H1 (cell line): ENCODE measurements around the gene RBFOX1. TPM values are rescaled to one million over a fixed set of nuclear protein-coding genes. Genes with fewer than 3 reads are reported as not detected.

ENCODE experiments used
- CTCF ChIA-PET: fragments of 300-600 bp; sonication (Branson Sonifier 250); formaldehyde crosslinking; loops from one replicate; lab custom pipeline; 2021; ENCODE audit not compliant: partially characterized antibody; lab: Charles Lee
- POLR2A ChIA-PET: fragments of 300-600 bp; sonication (Branson Sonifier 250); formaldehyde crosslinking; loops from one replicate; lab custom pipeline; 2021; ENCODE audit warnings: inconsistent platforms; ENCODE audit not compliant: partially characterized antibody; lab: Charles Lee
- DNase-seq, 2 experiments: peaks; one replicate each; pipeline versions ENCODE4 v3.0.0 to v3.0.0-alpha.2; 2010 to 2022; ENCODE audit warnings: low spot score in 2 of 2, low read depth in 1 of 2, mixed read lengths in 1 of 2
- FAIRE-seq: peaks from 2 replicates; lab custom pipeline; 2011; peaks lifted over from hg19 to GRCh38; lab: Jason Lieb, UNC
- H2AFZ ChIP-seq: 2 replicates; pipeline ENCODE4 v1.8.1; 2012; ENCODE audit warnings: low read length, inconsistent platforms
- H2AK5ac ChIP-seq: 2 replicates; pipeline ENCODE4 v1.6.1; 2013; ENCODE audit warnings: low read depth, low read length
- H2BK120ac ChIP-seq: replicated peaks from 2 replicates; pipeline ENCODE3; 2013; ENCODE audit warnings: low read depth, low read length, inconsistent platforms
- H2BK12ac ChIP-seq: 2 replicates; pipeline ENCODE4 v1.6.1; 2013; ENCODE audit warnings: low read depth, low read length
- H2BK15ac ChIP-seq: 2 replicates; pipeline ENCODE4 v1.6.1; 2013; ENCODE audit warnings: low read length
- H2BK20ac ChIP-seq: 2 replicates; pipeline ENCODE4 v1.6.1; 2013; ENCODE audit warnings: low read length
- H2BK5ac ChIP-seq: 2 replicates; pipeline ENCODE4 v1.6.1; 2013; ENCODE audit warnings: low read depth, low read length
- H3K14ac ChIP-seq: 2 replicates; pipeline ENCODE4 v1.6.1; 2013; ENCODE audit warnings: inconsistent platforms; ENCODE audit not compliant: insufficient read length
- H3K18ac ChIP-seq: 2 replicates; pipeline ENCODE4 v1.6.1; 2013; ENCODE audit warnings: low read length; ENCODE audit errors: extremely low read depth
- H3K23ac ChIP-seq: 2 replicates; pipeline ENCODE4 v1.6.1; 2013; ENCODE audit warnings: inconsistent platforms; ENCODE audit not compliant: insufficient read length
- H3K23me2 ChIP-seq: 2 replicates; pipeline ENCODE4 v1.6.1; 2013; ENCODE audit warnings: low read depth, low read length
- H3K27ac ChIP-seq: 2 replicates; pipeline ENCODE4 v1.6.1; 2011; ENCODE audit warnings: low read depth, low read length, inconsistent platforms
- H3K27me3 ChIP-seq, 4 experiments: replicated peaks in 1 of 4; 1 replicate in 1 of 4; 2 replicates in 3 of 4; pipeline versions ENCODE4 v1.6.1 to v1.8.1; 2011 to 2013; ENCODE audit warnings: low read length in 3 of 4, mild to moderate bottlenecking in 3 of 4, inconsistent platforms in 2 of 4, mixed read lengths in 2 of 4, moderate library complexity in 1 of 4; ENCODE audit not compliant: control insufficient read depth in 3 of 4, insufficient read depth in 3 of 4; ENCODE audit errors: extremely low read depth in 1 of 4
- H3K36me3 ChIP-seq, 4 experiments: 2 replicates each; pipeline versions ENCODE4 v1.6.1 to v1.8.1; 2011 to 2013; ENCODE audit warnings: mild to moderate bottlenecking in 4 of 4, low read length in 3 of 4, moderate library complexity in 2 of 4, control low read depth in 1 of 4, inconsistent platforms in 1 of 4; ENCODE audit not compliant: insufficient read depth in 4 of 4, control insufficient read depth in 2 of 4
- H3K4ac ChIP-seq: replicated peaks from 2 replicates; pipeline ENCODE3; 2013; ENCODE audit warnings: low read length, low read depth, mixed read lengths, inconsistent platforms; ENCODE audit not compliant: insufficient read length
- H3K4me1 ChIP-seq, 4 experiments: replicated peaks in 1 of 4; 1 replicate in 1 of 4; 2 replicates in 3 of 4; pipeline versions ENCODE4 v1.6.1 to v1.8.1; 2011 to 2013; ENCODE audit warnings: low read length in 3 of 4, inconsistent platforms in 2 of 4, mixed read lengths in 1 of 4; ENCODE audit not compliant: insufficient read depth in 4 of 4, control insufficient read depth in 3 of 4
- H3K4me2 ChIP-seq, 2 experiments: 2 replicates each; pipeline versions ENCODE4 v1.6.1 to v1.8.1; 2011 to 2013; ENCODE audit warnings: low read depth in 2 of 2, low read length in 2 of 2, control low read depth in 1 of 2, inconsistent platforms in 1 of 2, mild to moderate bottlenecking in 1 of 2; ENCODE audit not compliant: insufficient read depth in 1 of 2
- H3K4me3 ChIP-seq, 4 experiments: fragments of 200-600, 300-600 bp in 1 of 4; sonication (generic), shearing (Covaris generic), sonication (Bioruptor Twin) in 1 of 4; 2 replicates each; pipeline versions ENCODE4 v1.5.1 to v1.8.1; 2011 to 2016; ENCODE audit warnings: low read length in 4 of 4, low read depth in 3 of 4, control low read depth in 2 of 4, inconsistent platforms in 2 of 4, mild to moderate bottlenecking in 2 of 4, mixed read lengths in 1 of 4, moderate library complexity in 1 of 4; ENCODE audit not compliant: insufficient read depth in 2 of 4; ENCODE audit errors: extremely low read depth in 1 of 4
- H3K56ac ChIP-seq: replicated peaks from 2 replicates; pipeline ENCODE3; 2013; ENCODE audit warnings: low read depth, mild to moderate bottlenecking, mixed read lengths, low read length, inconsistent platforms; ENCODE audit not compliant: insufficient read length
- H3K79me1 ChIP-seq: 2 replicates; pipeline ENCODE4 v1.6.1; 2013; ENCODE audit warnings: low read depth, low read length, control low read depth
- H3K79me2 ChIP-seq, 2 experiments: 2 replicates each; pipeline versions ENCODE4 v1.6.1 to v1.8.1; 2012 to 2013; ENCODE audit warnings: low read length in 2 of 2, mild to moderate bottlenecking in 2 of 2, inconsistent platforms in 1 of 2; ENCODE audit not compliant: insufficient read depth in 2 of 2, control insufficient read depth in 1 of 2
- H3K9ac ChIP-seq, 4 experiments: replicated peaks in 1 of 4; 1 replicate in 1 of 4; 2 replicates in 3 of 4; pipeline versions ENCODE4 v1.6.1 to v1.8.1; 2011 to 2013; ENCODE audit warnings: low read depth in 3 of 4, low read length in 3 of 4, control low read depth in 2 of 4, mild to moderate bottlenecking in 2 of 4, moderate library complexity in 2 of 4, inconsistent platforms in 1 of 4; ENCODE audit errors: extremely low read depth in 1 of 4
- H3K9me3 ChIP-seq, 2 experiments: 2 replicates each; pipeline versions ENCODE4 v1.6.1 to v1.8.1; 2012 to 2013; ENCODE audit warnings: mild to moderate bottlenecking in 2 of 2, moderate library complexity in 2 of 2, control low read depth in 1 of 2, inconsistent platforms in 1 of 2, low read depth in 1 of 2, low read length in 1 of 2, mixed read lengths in 1 of 2; ENCODE audit not compliant: insufficient read depth in 2 of 2
- H4K20me1 ChIP-seq, 2 experiments: replicated peaks in 1 of 2; 2 replicates each; pipeline versions ENCODE3 to v1.8.1; 2011 to 2013; ENCODE audit warnings: inconsistent platforms in 2 of 2, low read length in 2 of 2, mild to moderate bottlenecking in 1 of 2; ENCODE audit not compliant: insufficient read depth in 2 of 2, control insufficient read depth in 1 of 2
- H4K5ac ChIP-seq: 2 replicates; pipeline ENCODE4 v1.6.1; 2013; ENCODE audit warnings: low read length, low read depth, mixed read lengths, inconsistent platforms; ENCODE audit not compliant: insufficient read length
- H4K8ac ChIP-seq: 2 replicates; pipeline ENCODE4 v1.8.0; 2013; ENCODE audit warnings: mild to moderate bottlenecking, moderate library complexity, low read length, inconsistent platforms; ENCODE audit not compliant: insufficient read depth; ENCODE audit errors: extremely low read depth
- H4K91ac ChIP-seq: replicated peaks from 2 replicates; pipeline ENCODE3; 2013; ENCODE audit warnings: low read length, mixed read lengths, inconsistent platforms; ENCODE audit not compliant: insufficient read length
- BACH1 ChIP-seq: IDR thresholded peaks from 2 replicates; pipeline ENCODE4 v1.6.1; 2012; ENCODE audit warnings: low read length, improper control_type of control experiment
- CBX8 ChIP-seq: fragments of 300-800, 300-1000 bp; sonication (generic); IDR thresholded peaks from 2 replicates; pipeline ENCODE4 v1.7.1; 2016; ENCODE audit warnings: low read depth, low read length, borderline replicate concordance
- MAFK ChIP-seq: IDR thresholded peaks from 2 replicates; pipeline ENCODE4 v1.6.1; 2012; ENCODE audit warnings: low read depth, mild to moderate bottlenecking, improper control_type of control experiment, low read length
- RAD21 ChIP-seq, 2 experiments: IDR thresholded peaks in 1 of 2; conservative IDR thresholded peaks in 1 of 2; 2 replicates each; pipeline ENCODE4 v1.6.1; 2011; ENCODE audit warnings: low read depth in 2 of 2, low read length in 2 of 2, improper control_type of control experiment in 1 of 2, inconsistent platforms in 1 of 2, mild to moderate bottlenecking in 1 of 2, moderate library complexity in 1 of 2
- SIN3A ChIP-seq, 2 experiments: IDR thresholded peaks in 1 of 2; conservative IDR thresholded peaks in 1 of 2; 2 replicates each; pipeline ENCODE4 v1.6.1; 2011 to 2012; ENCODE audit warnings: low read length in 2 of 2, improper control_type of control experiment in 1 of 2, low read depth in 1 of 2, mild to moderate bottlenecking in 1 of 2
- SP2 ChIP-seq: IDR thresholded peaks from 2 replicates; pipeline ENCODE4 v1.6.1; 2012; ENCODE audit warnings: mild to moderate bottlenecking, low read length, inconsistent platforms
- WGBS, 2 experiments: shearing (Covaris generic) in 1 of 2; methylation state at CpG; one replicate each; pipeline versions ENCODE4 v1.1.6 to v1.1.7; 2013 to 2015; ENCODE audit warnings: low lambda C conversion rate in 2 of 2, mixed read lengths in 2 of 2, inconsistent platforms in 1 of 2, low coverage in 1 of 2, missing lambda C conversion rate in 1 of 2; ENCODE audit not compliant: insufficient replicate concordance in 2 of 2, insufficient coverage in 1 of 2, insufficient read length in 1 of 2; ENCODE audit errors: extremely low coverage in 1 of 2, missing lambda C conversion rate in 1 of 2; 5-methylcytosine and 5-hydroxymethylcytosine counted together
- polyA plus RNA-seq, 7 experiments: library from polyadenylated mRNA; depleted of rRNA in 3 of 7; stranded (reverse) in 5 of 7; unstranded in 2 of 7; fragments of >200 nt in 5 of 7; fragments of 200-250 nt in 2 of 7; gene quantifications; 1 replicate in 5 of 7; 2 replicates in 1 of 7; 4 replicates in 1 of 7; pipeline versions ENCODE4 v1.2.1 to v1.2.3, GENCODE V29; 2011 to 2013; ENCODE audit warnings: missing spikeins in 2 of 7, mixed read lengths in 2 of 7
- total RNA-seq: library from RNA; stranded (reverse); fragmentation: NEBNext Ultra II Directional; extraction: Animal tissue kit (Norgen Biotek cat#: 25700); gene quantifications from 2 replicates; pipeline ENCODE4 v1.2.1, GENCODE V29; 2021
- TF ChIP-seq, protein P1 (sequence below), 3 experiments: IDR thresholded peaks; 1 replicate in 2 of 3; 2 replicates in 1 of 3; pipeline versions ENCODE4 v1.5.1 to v1.6.1; 2011; ENCODE audit warnings: low read length in 3 of 3, mild to moderate bottlenecking in 3 of 3, inconsistent platforms in 2 of 3, low read depth in 1 of 3, moderate library complexity in 1 of 3; ENCODE audit not compliant: insufficient read depth in 1 of 3; ENCODE audit errors: control extremely low read depth in 1 of 3
- TF ChIP-seq, protein P2 (sequence below): IDR thresholded peaks from 2 replicates; pipeline ENCODE4 v1.6.1; 2011; ENCODE audit warnings: low read length, improper control_type of control experiment

RBFOX1 gene
- total and polyA plus RNA-seq, 2 of the 8 experiments (the other 6 are each of a cell fraction or from before 2014, with no cell fraction given): 1.7 to 2.8 TPM

DNA sequence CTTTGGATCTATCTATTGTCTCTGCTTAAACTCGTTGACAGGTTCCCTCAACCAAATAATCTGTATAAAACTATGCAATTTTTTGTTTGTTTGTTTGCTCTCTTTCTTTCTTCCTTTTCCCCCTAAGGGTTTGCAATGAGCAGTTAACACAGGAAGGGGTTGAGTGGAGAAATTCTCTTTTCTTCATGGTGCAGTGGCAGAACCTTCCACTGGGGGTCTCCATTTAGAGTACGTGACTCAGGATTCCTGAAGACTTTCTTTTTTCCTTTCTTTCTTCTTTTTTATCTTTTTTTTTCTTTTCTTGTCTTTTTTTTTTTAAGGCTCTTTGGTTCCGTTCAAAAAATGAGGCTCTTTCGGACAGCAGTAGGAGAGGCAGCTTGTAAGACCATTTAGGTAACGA is 19.5 kb upstream of the RBFOX1 start:
- H3K9me3 ChIP-seq: no peaks in the 10 kb centered on the region
- no peak overlapping the region for H2BK15ac ChIP-seq
- no peak overlapping the region for H2BK120ac ChIP-seq
- no peak overlapping the region for H2AFZ ChIP-seq
- TF ChIP-seq CBX8: no peak
- TF ChIP-seq BACH1: peak; percentile 92
- TF ChIP-seq SIN3A (conservative IDR thresholded peaks at IDR 0.05 in 1 of 2, IDR thresholded peaks at IDR 0.05 in 1 of 2; ENCODE audit: low read depth in 1 of 2, low read length in 2 of 2): no peak
- TF ChIP-seq MAFK: peak; percentile 78; the same call in 1 of the 2 replicates
- TF ChIP-seq, protein P1, sequence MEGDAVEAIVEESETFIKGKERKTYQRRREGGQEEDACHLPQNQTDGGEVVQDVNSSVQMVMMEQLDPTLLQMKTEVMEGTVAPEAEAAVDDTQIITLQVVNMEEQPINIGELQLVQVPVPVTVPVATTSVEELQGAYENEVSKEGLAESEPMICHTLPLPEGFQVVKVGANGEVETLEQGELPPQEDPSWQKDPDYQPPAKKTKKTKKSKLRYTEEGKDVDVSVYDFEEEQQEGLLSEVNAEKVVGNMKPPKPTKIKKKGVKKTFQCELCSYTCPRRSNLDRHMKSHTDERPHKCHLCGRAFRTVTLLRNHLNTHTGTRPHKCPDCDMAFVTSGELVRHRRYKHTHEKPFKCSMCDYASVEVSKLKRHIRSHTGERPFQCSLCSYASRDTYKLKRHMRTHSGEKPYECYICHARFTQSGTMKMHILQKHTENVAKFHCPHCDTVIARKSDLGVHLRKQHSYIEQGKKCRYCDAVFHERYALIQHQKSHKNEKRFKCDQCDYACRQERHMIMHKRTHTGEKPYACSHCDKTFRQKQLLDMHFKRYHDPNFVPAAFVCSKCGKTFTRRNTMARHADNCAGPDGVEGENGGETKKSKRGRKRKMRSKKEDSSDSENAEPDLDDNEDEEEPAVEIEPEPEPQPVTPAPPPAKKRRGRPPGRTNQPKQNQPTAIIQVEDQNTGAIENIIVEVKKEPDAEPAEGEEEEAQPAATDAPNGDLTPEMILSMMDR (IDR thresholded peaks at IDR 0.05; ENCODE audit: control extremely low read depth in 1 of 3, insufficient read depth in 1 of 3, low read depth in 1 of 3, low read length in 3 of 3): peak in 2 of 3 experiments; percentile 11 to 50; a peak in 2 of 4 replicates
- TF ChIP-seq, protein P2, sequence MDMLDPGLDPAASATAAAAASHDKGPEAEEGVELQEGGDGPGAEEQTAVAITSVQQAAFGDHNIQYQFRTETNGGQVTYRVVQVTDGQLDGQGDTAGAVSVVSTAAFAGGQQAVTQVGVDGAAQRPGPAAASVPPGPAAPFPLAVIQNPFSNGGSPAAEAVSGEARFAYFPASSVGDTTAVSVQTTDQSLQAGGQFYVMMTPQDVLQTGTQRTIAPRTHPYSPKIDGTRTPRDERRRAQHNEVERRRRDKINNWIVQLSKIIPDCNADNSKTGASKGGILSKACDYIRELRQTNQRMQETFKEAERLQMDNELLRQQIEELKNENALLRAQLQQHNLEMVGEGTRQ: no peak
- TF ChIP-seq SP2: no peak
- peak; percentile 41 to 48 for TF ChIP-seq RAD21 (IDR thresholded peaks at IDR 0.05 in 1 of 2, conservative IDR thresholded peaks at IDR 0.05 in 1 of 2; ENCODE audit: low read depth in 2 of 2, low read length in 2 of 2)
- no peak overlapping the region for H4K91ac ChIP-seq
- FAIRE-seq: no peak
- no peaks in the 10 kb centered on the region for H3K36me3 ChIP-seq
- H2BK20ac ChIP-seq: no peak overlapping the region
- no peak overlapping the region for H3K4ac ChIP-seq
- WGBS, 2 experiments: 61% methylated on average over 4 of the region's 5 CpGs; no CpG with 5 or more reads in 1 of the 2 experiments
- H3K27ac ChIP-seq: no peak overlapping the region
- no peak overlapping the region for H3K14ac ChIP-seq
- no peak overlapping the region for H3K56ac ChIP-seq
- POLR2A ChIA-PET: no interaction called here
- H2AK5ac ChIP-seq: no peak overlapping the region
- no peak overlapping the region for H4K8ac ChIP-seq
- H3K4me1 ChIP-seq: no peaks in the 10 kb centered on the region
- H2BK5ac ChIP-seq: no peak overlapping the region
- no peak overlapping the region for H3K23ac ChIP-seq
- H3K4me2 ChIP-seq: no peak overlapping the region
- DNase-seq: no peak
- H3K4me3 ChIP-seq: no peak overlapping the region
- H4K5ac ChIP-seq: no peak overlapping the region
- H4K20me1 ChIP-seq: peaks cover 0 to 4% of the 10 kb centered on the region in 2 experiments
- H3K79me2 ChIP-seq: no peaks in the 10 kb centered on the region; a peak in 1 of 4 replicates
- peaks cover 4% of the 10 kb centered on the region; the same call in 1 of the 2 replicates for H3K23me2 ChIP-seq
- H3K18ac ChIP-seq: no peak overlapping the region
- no peaks in the 10 kb centered on the region for H3K27me3 ChIP-seq
- no peak overlapping the region for H2BK12ac ChIP-seq
- H3K79me1 ChIP-seq: no peaks in the 10 kb centered on the region
- H3K9ac ChIP-seq: no peak overlapping the region
- CTCF ChIA-PET: interaction anchor here (0.8 to 3.9 kb wide), 12 partner anchors 9 to 363 kb away, joined by 3 to 21 read pairs (median 4); partner anchors contain the start of gene RBFOX1
